Measurements from ENCODE around the gene KITLG. TPM values are rescaled to one million over a fixed set of nuclear protein-coding genes. Genes with fewer than 3 reads are reported as not detected.
A peak's percentile ranks its signal among the peaks of the same experiment; 100 is the strongest.

The KITLG gene
- total RNA-seq, 1 donor from 2014 or later: 21.7 TPM

DNA sequence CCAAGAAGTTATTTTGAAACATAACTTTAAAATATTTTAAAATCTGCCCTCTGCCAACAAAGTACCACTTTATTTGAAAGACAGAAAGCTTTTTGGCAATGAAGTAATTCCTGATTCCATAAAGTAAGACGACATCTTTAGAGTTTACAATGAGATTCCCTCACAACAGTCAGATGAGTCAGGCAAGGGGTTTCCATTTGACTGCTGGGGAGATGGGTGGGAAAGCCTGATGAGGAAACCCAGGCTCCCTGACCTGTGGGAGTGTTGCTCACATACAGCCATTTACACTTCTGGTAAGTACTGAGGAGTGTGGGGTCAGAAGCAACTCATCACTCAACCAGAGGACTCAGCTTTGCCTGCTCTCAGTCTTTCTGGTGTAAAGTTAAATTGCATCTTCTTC is 10.2 kb downstream of the KITLG start:
- Histone ChIP-seq H3K9me3 (ENCODE audit: insufficient read depth, low read depth, low read length) (no peaks in the 10 kb centered on the region), H2AFZ (ENCODE audit: low read depth, low read length) (no peak overlapping the region), H3K79me2 (ENCODE audit: insufficient read depth, low read length) (peaks cover 95% of the 10 kb centered on the region), H3K27ac (ENCODE audit: low read depth, low read length) (no peak overlapping the region), H4K20me1 (ENCODE audit: insufficient read depth, low read length) (peaks cover 38% of the 10 kb centered on the region), H3K9ac (ENCODE audit: low read length) (no peak overlapping the region), H3K4me1 (ENCODE audit: insufficient read depth, low read length) (peaks cover 5% of the 10 kb centered on the region), H3K4me3 (ENCODE audit: insufficient read depth, low read depth, low read length) (no peak overlapping the region), H3K36me3 (ENCODE audit: insufficient read depth, low read length) (no peaks in the 10 kb centered on the region), H3K4me2 (ENCODE audit: low read length) (no peak overlapping the region), H3K27me3 (ENCODE audit: insufficient read depth, low read length) (no peaks in the 10 kb centered on the region)
- no peaks in the 10 kb centered on the region for H3K36me3 Mint-ChIP-seq (ENCODE audit: low read depth, unreplicated experiment)
- no peaks in the 10 kb centered on the region for H3K9me3 Mint-ChIP-seq (ENCODE audit: unreplicated experiment)
- FAIRE-seq (peak; percentile 9), DNase-seq (ENCODE audit: low read depth) (peak; percentile 74)
- H3K4me3 Mint-ChIP-seq (ENCODE audit: unreplicated experiment): no peak overlapping the region
- H3K27ac Mint-ChIP-seq (ENCODE audit: unreplicated experiment): peak overlapping the region; percentile 24
- TF ChIP-seq, protein P1, sequence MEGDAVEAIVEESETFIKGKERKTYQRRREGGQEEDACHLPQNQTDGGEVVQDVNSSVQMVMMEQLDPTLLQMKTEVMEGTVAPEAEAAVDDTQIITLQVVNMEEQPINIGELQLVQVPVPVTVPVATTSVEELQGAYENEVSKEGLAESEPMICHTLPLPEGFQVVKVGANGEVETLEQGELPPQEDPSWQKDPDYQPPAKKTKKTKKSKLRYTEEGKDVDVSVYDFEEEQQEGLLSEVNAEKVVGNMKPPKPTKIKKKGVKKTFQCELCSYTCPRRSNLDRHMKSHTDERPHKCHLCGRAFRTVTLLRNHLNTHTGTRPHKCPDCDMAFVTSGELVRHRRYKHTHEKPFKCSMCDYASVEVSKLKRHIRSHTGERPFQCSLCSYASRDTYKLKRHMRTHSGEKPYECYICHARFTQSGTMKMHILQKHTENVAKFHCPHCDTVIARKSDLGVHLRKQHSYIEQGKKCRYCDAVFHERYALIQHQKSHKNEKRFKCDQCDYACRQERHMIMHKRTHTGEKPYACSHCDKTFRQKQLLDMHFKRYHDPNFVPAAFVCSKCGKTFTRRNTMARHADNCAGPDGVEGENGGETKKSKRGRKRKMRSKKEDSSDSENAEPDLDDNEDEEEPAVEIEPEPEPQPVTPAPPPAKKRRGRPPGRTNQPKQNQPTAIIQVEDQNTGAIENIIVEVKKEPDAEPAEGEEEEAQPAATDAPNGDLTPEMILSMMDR (IDR thresholded peaks at IDR 0.05; ENCODE audit: insufficient read depth, low read depth, low read length): no peak
- TF ChIP-seq EZH2 (IDR thresholded peaks at IDR 0.05; ENCODE audit: insufficient read depth, low read length): no peak
- no peaks in the 10 kb centered on the region for H3K27me3 Mint-ChIP-seq (ENCODE audit: low read depth, unreplicated experiment)
- H3K4me1 Mint-ChIP-seq (ENCODE audit: low read depth, unreplicated experiment): peaks cover 27% of the 10 kb centered on the region

DNA sequence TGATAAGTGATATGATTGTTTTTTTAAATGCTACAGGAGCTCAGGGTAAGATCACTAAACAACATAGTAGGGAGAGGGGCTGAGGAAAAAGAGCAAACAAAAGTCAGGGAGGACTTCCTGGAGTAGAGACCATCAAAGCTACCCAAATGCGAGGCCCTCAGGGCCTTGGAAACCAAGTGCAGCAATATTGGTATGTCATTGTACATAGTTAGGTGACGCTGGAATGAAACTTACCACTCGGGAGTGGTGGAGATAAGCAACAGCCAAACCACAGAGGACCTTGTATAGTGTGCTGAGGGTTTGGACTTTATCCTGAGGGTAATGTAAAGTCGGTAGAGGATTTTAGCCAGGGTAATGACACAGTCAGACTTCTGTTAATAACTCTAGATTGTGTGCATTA is 13.8 kb downstream of the KITLG start:
- no peaks in the 10 kb centered on the region for H3K9me3 Mint-ChIP-seq (ENCODE audit: unreplicated experiment)
- Histone ChIP-seq H3K9me3 (ENCODE audit: insufficient read depth, low read depth, low read length) (no peaks in the 10 kb centered on the region), H3K4me1 (ENCODE audit: insufficient read depth, low read length) (peaks cover 13% of the 10 kb centered on the region), H3K4me3 (ENCODE audit: insufficient read depth, low read depth, low read length) (no peak overlapping the region), H3K27ac (ENCODE audit: low read depth, low read length) (no peak overlapping the region), H3K9ac (ENCODE audit: low read length) (no peak overlapping the region), H3K27me3 (ENCODE audit: insufficient read depth, low read length) (no peaks in the 10 kb centered on the region), H3K79me2 (ENCODE audit: insufficient read depth, low read length) (peaks cover 94% of the 10 kb centered on the region), H3K36me3 (ENCODE audit: insufficient read depth, low read length) (no peaks in the 10 kb centered on the region), H3K4me2 (ENCODE audit: low read length) (no peak overlapping the region), H2AFZ (ENCODE audit: low read depth, low read length) (no peak overlapping the region), H4K20me1 (ENCODE audit: insufficient read depth, low read length) (peaks cover 21% of the 10 kb centered on the region)
- no peak overlapping the region for H3K4me3 Mint-ChIP-seq (ENCODE audit: unreplicated experiment)
- FAIRE-seq: no peak
- H3K27me3 Mint-ChIP-seq (ENCODE audit: low read depth, unreplicated experiment): no peaks in the 10 kb centered on the region
- peak; percentile 81 for DNase-seq (ENCODE audit: low read depth)
- H3K4me1 Mint-ChIP-seq (ENCODE audit: low read depth, unreplicated experiment): peaks cover 21% of the 10 kb centered on the region
- peaks cover 3% of the 10 kb centered on the region for H3K36me3 Mint-ChIP-seq (ENCODE audit: low read depth, unreplicated experiment)
- H3K27ac Mint-ChIP-seq (ENCODE audit: unreplicated experiment): no peak overlapping the region
- TF ChIP-seq EZH2 (IDR thresholded peaks at IDR 0.05; ENCODE audit: insufficient read depth, low read length): no peak
- TF ChIP-seq, protein P1 (IDR thresholded peaks at IDR 0.05; ENCODE audit: insufficient read depth, low read depth, low read length): no peak

DNA sequence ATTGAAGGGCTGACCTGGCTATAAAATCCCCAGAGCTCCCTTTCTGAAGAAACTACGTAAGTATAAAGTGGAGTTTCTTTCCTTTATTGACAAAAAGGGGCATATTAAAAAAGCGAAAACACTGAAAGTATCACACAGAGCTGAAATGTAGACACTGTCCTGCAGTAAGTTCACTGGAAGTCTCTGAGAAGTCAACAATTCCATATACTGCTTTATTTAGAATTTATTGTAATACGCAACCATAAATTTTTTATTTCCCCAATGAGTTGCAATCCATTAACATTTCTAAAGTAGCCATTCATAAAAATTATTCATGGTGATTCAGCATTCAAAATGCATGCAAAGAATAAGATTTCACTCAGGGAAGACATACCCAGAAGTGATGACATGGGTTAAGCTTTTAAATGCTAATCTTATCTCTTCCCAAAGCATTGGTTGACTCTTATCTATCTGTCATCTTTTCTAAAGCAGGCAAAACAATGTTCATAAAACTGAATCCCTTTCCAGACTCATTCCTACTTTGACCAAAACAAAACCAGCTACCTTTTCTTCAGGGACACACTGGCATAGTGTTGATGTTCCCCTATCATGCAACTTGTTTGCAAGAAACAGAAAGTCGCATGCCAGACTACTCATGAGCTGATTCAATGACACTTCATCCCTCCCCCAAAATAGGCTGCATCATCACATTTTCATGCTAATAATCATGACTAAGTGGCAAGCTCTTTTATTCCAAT is 17.3 kb downstream of the KITLG start:
- Mint-ChIP-seq H3K4me3 (ENCODE audit: unreplicated experiment) (no peak overlapping the region), H3K27me3 (ENCODE audit: low read depth, unreplicated experiment) (no peaks in the 10 kb centered on the region), H3K36me3 (ENCODE audit: low read depth, unreplicated experiment) (peaks cover 6% of the 10 kb centered on the region), H3K9me3 (ENCODE audit: unreplicated experiment) (no peaks in the 10 kb centered on the region), H3K4me1 (ENCODE audit: low read depth, unreplicated experiment) (peaks cover 16% of the 10 kb centered on the region), H3K27ac (ENCODE audit: unreplicated experiment) (peak overlapping the region; percentile 74)
- DNase-seq (ENCODE audit: low read depth): peak; percentile 54
- peak overlapping the region; percentile 8 for H3K27ac ChIP-seq (ENCODE audit: low read depth, low read length)
- H3K79me2 ChIP-seq (ENCODE audit: insufficient read depth, low read length): peaks cover 90% of the 10 kb centered on the region
- no peak overlapping the region for H3K9ac ChIP-seq (ENCODE audit: low read length)
- H3K4me3 ChIP-seq (ENCODE audit: insufficient read depth, low read depth, low read length): no peak overlapping the region
- H3K9me3 ChIP-seq (ENCODE audit: insufficient read depth, low read depth, low read length): no peaks in the 10 kb centered on the region
- H4K20me1 ChIP-seq (ENCODE audit: insufficient read depth, low read length): peaks cover 18% of the 10 kb centered on the region
- no peak overlapping the region for H2AFZ ChIP-seq (ENCODE audit: low read depth, low read length)
- TF ChIP-seq, protein P1 (IDR thresholded peaks at IDR 0.05; ENCODE audit: insufficient read depth, low read depth, low read length): no peak
- TF ChIP-seq EZH2 (IDR thresholded peaks at IDR 0.05; ENCODE audit: insufficient read depth, low read length): no peak
- H3K27me3 ChIP-seq (ENCODE audit: insufficient read depth, low read length): no peaks in the 10 kb centered on the region
- H3K36me3 ChIP-seq (ENCODE audit: insufficient read depth, low read length): no peaks in the 10 kb centered on the region
- peak; percentile 68 for FAIRE-seq
- H3K4me2 ChIP-seq (ENCODE audit: low read length): peak overlapping the region; percentile 31
- peaks cover 10% of the 10 kb centered on the region for H3K4me1 ChIP-seq (ENCODE audit: insufficient read depth, low read length)

Data from astrocyte (in vitro differentiated cells and primary cell).